B cell (primary cell): ENCODE data around the gene PELI2. TPM values are rescaled to one million over a fixed set of nuclear protein-coding genes. Genes with fewer than 3 reads are reported as not detected.

Experiments used
- ATAC-seq: fragments of 200-7000 bp; cut with Tn5 transposase; one replicate; pipeline ENCODE4 v1.10.0; 2021; ENCODE audit warnings: low read depth, mild to moderate bottlenecking, moderate number of reproducible peaks, moderate library complexity
- CTCF ChIA-PET: fragments of 350-600 bp; sonication (Branson Sonifier 250); formaldehyde crosslinking; loops from one replicate; lab custom pipeline; 2021; ENCODE audit warnings: antibody characterized with exemption, inconsistent platforms; lab: Charles Lee
- POLR2A ChIA-PET: fragments of 350-600 bp; sonication (Branson Sonifier 250); formaldehyde crosslinking; loops from one replicate; lab custom pipeline; 2021; ENCODE audit warnings: antibody characterized with exemption; lab: Charles Lee
- DNase-seq: peaks from one replicate; pipeline ENCODE4 v3.0.0; 2013
- H2AFZ ChIP-seq: 2 replicates; pipeline ENCODE4 v1.6.1; 2012; ENCODE audit warnings: mild to moderate bottlenecking, low read depth, low read length; ENCODE audit not compliant: insufficient read depth, poor library complexity, severe bottlenecking
- H3K27ac ChIP-seq, 2 donors: 1 replicate in 1 of 2; 2 replicates in 1 of 2; pipeline ENCODE4 v1.5.1; 2012 to 2013; ENCODE audit warnings: low read length in 2 of 2, mild to moderate bottlenecking in 2 of 2, moderate library complexity in 1 of 2
- H3K27me3 ChIP-seq, 4 experiments: fragments of 200-600 bp in 1 of 4; sonication (generic) in 1 of 4; replicated peaks in 1 of 4; 1 replicate in 2 of 4; 2 replicates in 2 of 4; pipeline versions ENCODE4 v1.6.1 to v1.7.0; 2013 to 2016; ENCODE audit warnings: low read length in 3 of 4, mild to moderate bottlenecking in 2 of 4, mixed read lengths in 1 of 4, moderate library complexity in 1 of 4; ENCODE audit not compliant: insufficient read depth in 4 of 4, control insufficient read depth in 3 of 4; ENCODE audit errors: control extremely low read depth in 1 of 4
- H3K36me3 ChIP-seq, 2 experiments: replicated peaks in 1 of 2; 1 replicate in 1 of 2; 2 replicates in 1 of 2; pipeline versions ENCODE4 v1.6.1 to v1.7.1; 2013; ENCODE audit warnings: low read length in 1 of 2; ENCODE audit not compliant: insufficient read depth in 2 of 2, control insufficient read depth in 1 of 2; ENCODE audit errors: control extremely low read depth in 1 of 2, extremely low read depth in 1 of 2
- H3K4me1 ChIP-seq, 2 donors: fragments of 200-600 bp in 1 of 2; sonication (generic) in 1 of 2; 1 replicate in 1 of 2; 2 replicates in 1 of 2; pipeline versions ENCODE4 v1.5.1 to v1.6.1; 2013 to 2017; ENCODE audit warnings: low read length in 2 of 2; ENCODE audit not compliant: control insufficient read depth in 2 of 2, insufficient read depth in 2 of 2
- H3K4me2 ChIP-seq: replicated peaks from 2 replicates; pipeline ENCODE3; 2012; ENCODE audit warnings: mild to moderate bottlenecking, low read depth, low read length; ENCODE audit not compliant: poor library complexity, severe bottlenecking
- H3K4me3 ChIP-seq, 5 experiments: fragments of 200-600 bp in 1 of 5; sonication (generic) in 1 of 5; 1 replicate in 3 of 5; 2 replicates in 2 of 5; pipeline versions ENCODE4 v1.5.1 to v1.7.0; 2011 to 2016; ENCODE audit warnings: low read length in 4 of 5, mild to moderate bottlenecking in 4 of 5, low read depth in 2 of 5, control low read depth in 1 of 5, moderate library complexity in 1 of 5; ENCODE audit not compliant: insufficient read depth in 1 of 5; ENCODE audit errors: control extremely low read depth in 1 of 5, extremely low read depth in 1 of 5
- H3K79me2 ChIP-seq: fragments of 200-600 bp; sonication (generic); one replicate; pipeline ENCODE4 v1.6.0; 2016; ENCODE audit warnings: low read length; ENCODE audit not compliant: control insufficient read depth, insufficient read depth
- H3K9ac ChIP-seq: fragments of 200-600 bp; sonication (generic); 2 replicates; pipeline ENCODE4 v1.6.1; 2017; ENCODE audit warnings: mild to moderate bottlenecking, low read length, moderate library complexity
- H3K9me3 ChIP-seq, 3 donors: one replicate each; pipeline versions ENCODE4 v1.6.1 to v1.7.1; 2013; ENCODE audit warnings: low read length in 2 of 3; ENCODE audit not compliant: control insufficient read depth in 2 of 3, insufficient read depth in 1 of 3; ENCODE audit errors: control extremely low read depth in 1 of 3
- H4K20me1 ChIP-seq: 2 replicates; pipeline ENCODE4 v1.6.0; 2012; ENCODE audit warnings: mild to moderate bottlenecking, low read length; ENCODE audit not compliant: insufficient read depth, control insufficient read depth, poor library complexity, severe bottlenecking
- H3K27ac Mint-ChIP-seq: one replicate; pipeline ENCODE4 v1.8.0; 2021; ENCODE audit warnings: mixed read lengths
- H3K27me3 Mint-ChIP-seq: one replicate; pipeline ENCODE4 v1.8.0; 2021; ENCODE audit warnings: mixed read lengths
- H3K4me1 Mint-ChIP-seq: one replicate; pipeline ENCODE4 v1.8.0; 2021; ENCODE audit warnings: mixed read lengths
- H3K4me3 Mint-ChIP-seq: one replicate; pipeline ENCODE4 v1.8.0; 2021; ENCODE audit warnings: mixed read lengths
- H3K9me3 Mint-ChIP-seq: one replicate; pipeline ENCODE4 v1.8.0; 2022; ENCODE audit warnings: mixed read lengths; ENCODE audit not compliant: insufficient read depth
- EZH2 ChIP-seq: IDR thresholded peaks from 2 replicates; pipeline ENCODE4 v1.6.1; 2012; ENCODE audit warnings: borderline replicate concordance, low read depth, mild to moderate bottlenecking, moderate library complexity, low read length; ENCODE audit not compliant: insufficient read depth, poor library complexity, severe bottlenecking
- WGBS: methylation state at CpG from one replicate; pipeline ENCODE4 v1.1.5; 2013; ENCODE audit warnings: missing lambda C conversion rate; ENCODE audit not compliant: insufficient coverage; 5-methylcytosine and 5-hydroxymethylcytosine counted together
- intact Hi-C: fragments of 100-400 bp; cut with micrococcal nuclease; formaldehyde crosslinking; loops from one replicate; pipeline ENCODE4 v1.10.0; 2022
- polyA plus RNA-seq: library from polyadenylated mRNA; depleted of rRNA; stranded (reverse); fragments of >200 nt; gene quantifications from 2 replicates; pipeline ENCODE4 v1.2.3, GENCODE V29; 2012
- total RNA-seq, 2 donors: library from RNA; stranded (reverse); fragments of 120-200 nt in 1 of 2; gene quantifications; 1 replicate in 1 of 2; 2 replicates in 1 of 2; pipeline versions ENCODE4 v1.2.3 to v1.2.4, GENCODE V29; 2013 to 2022
- TF ChIP-seq, protein P1 (sequence below): fragments of 200-600 bp; IDR thresholded peaks from one replicate; pipeline ENCODE4 v1.8.0; 2022; ENCODE audit warnings: antibody characterized with exemption, mild to moderate bottlenecking

Gene PELI2
- total and polyA plus RNA-seq, 2 donors (not counting 1 experiment from before 2014, with no cell fraction given): 5.7 to 13.4 TPM

DNA sequence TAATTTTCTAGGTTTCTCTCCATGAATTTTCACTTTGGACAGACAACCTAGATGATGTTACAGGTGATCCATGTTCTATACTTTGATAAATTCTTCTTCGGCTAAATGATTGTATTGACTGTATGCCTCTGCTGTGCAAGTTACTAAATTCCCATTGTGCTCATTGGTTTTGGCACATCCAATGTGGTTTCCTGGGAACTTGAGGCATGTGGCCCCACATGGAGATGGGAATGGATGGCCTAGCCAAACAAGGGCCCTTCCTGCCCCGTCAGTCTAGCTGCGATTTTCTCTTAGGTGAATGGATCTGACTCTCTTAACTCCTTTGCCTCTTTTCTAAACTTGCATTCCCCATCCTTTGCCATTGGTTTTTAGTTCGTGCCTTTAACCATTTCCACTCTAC lies 186.2 kb downstream of the PELI2 start:
- ChIA-PET POLR2A (no interaction called here), CTCF (no interaction called here)
- no peaks in the 10 kb centered on the region for H3K4me1 ChIP-seq
- H3K9ac ChIP-seq: no peak overlapping the region
- H3K4me1 Mint-ChIP-seq: no peaks in the 10 kb centered on the region
- no peak for DNase-seq
- intact Hi-C loops: no loop called here
- H3K4me3 ChIP-seq: no peak overlapping the region
- no peak overlapping the region for H3K27ac Mint-ChIP-seq
- no peaks in the 10 kb centered on the region for H4K20me1 ChIP-seq
- H3K4me3 Mint-ChIP-seq: no peak overlapping the region
- ATAC-seq: no peak
- WGBS: 94% methylated on average over 3 of the region's 4 CpGs
- no peaks in the 10 kb centered on the region for H3K9me3 ChIP-seq
- TF ChIP-seq, protein P1, sequence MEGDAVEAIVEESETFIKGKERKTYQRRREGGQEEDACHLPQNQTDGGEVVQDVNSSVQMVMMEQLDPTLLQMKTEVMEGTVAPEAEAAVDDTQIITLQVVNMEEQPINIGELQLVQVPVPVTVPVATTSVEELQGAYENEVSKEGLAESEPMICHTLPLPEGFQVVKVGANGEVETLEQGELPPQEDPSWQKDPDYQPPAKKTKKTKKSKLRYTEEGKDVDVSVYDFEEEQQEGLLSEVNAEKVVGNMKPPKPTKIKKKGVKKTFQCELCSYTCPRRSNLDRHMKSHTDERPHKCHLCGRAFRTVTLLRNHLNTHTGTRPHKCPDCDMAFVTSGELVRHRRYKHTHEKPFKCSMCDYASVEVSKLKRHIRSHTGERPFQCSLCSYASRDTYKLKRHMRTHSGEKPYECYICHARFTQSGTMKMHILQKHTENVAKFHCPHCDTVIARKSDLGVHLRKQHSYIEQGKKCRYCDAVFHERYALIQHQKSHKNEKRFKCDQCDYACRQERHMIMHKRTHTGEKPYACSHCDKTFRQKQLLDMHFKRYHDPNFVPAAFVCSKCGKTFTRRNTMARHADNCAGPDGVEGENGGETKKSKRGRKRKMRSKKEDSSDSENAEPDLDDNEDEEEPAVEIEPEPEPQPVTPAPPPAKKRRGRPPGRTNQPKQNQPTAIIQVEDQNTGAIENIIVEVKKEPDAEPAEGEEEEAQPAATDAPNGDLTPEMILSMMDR: no peak
- H3K27ac ChIP-seq: no peak overlapping the region
- H3K27me3 ChIP-seq: no peaks in the 10 kb centered on the region
- no peaks in the 10 kb centered on the region for H3K27me3 Mint-ChIP-seq
- no peak overlapping the region for H2AFZ ChIP-seq
- H3K9me3 Mint-ChIP-seq: no peaks in the 10 kb centered on the region
- H3K36me3 ChIP-seq: no peaks in the 10 kb centered on the region
- H3K4me2 ChIP-seq: no peak overlapping the region
- no peaks in the 10 kb centered on the region for H3K79me2 ChIP-seq

DNA sequence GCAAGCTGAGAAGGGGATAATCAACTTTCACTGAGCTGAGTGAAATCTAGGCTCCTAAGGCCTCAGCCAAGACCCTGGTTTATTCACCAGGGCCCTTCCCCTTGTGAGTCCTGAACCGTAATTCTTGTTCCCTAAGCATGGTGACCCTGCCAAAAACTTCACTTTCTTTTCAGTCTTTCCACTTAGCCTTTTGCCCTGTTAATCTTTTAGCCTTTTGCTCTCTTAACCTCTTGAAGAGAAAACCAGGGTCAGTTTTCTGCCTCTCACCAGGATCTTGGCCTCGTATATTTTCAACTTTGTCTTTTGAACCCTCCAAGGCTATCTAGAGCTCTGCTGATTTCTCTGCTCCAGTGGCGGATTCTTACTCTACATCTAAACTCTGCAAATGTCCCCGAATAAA lies 191.0 kb downstream of the PELI2 start:
- Mint-ChIP-seq H3K27ac (no peak overlapping the region), H3K4me3 (no peak overlapping the region), H3K9me3 (peaks cover 2% of the 10 kb centered on the region), H3K27me3 (no peaks in the 10 kb centered on the region), H3K4me1 (no peaks in the 10 kb centered on the region)
- no peak overlapping the region for H3K9ac ChIP-seq
- 93% methylated on average over 3 of the region's 4 CpGs for WGBS
- POLR2A ChIA-PET: no interaction called here
- TF ChIP-seq EZH2: no peak
- TF ChIP-seq, protein P1: no peak
- H2AFZ ChIP-seq: no peak overlapping the region
- H4K20me1 ChIP-seq: no peaks in the 10 kb centered on the region
- H3K4me3 ChIP-seq: no peak overlapping the region
- no peaks in the 10 kb centered on the region for H3K4me1 ChIP-seq
- H3K27me3 ChIP-seq: no peaks in the 10 kb centered on the region
- no peak for DNase-seq
- no peak overlapping the region for H3K27ac ChIP-seq
- H3K79me2 ChIP-seq: no peaks in the 10 kb centered on the region
- no peak overlapping the region for H3K4me2 ChIP-seq
- no peak for ATAC-seq
- intact Hi-C loops: no loop called here
- H3K9me3 ChIP-seq: peaks cover 0 to 5% (median 0%) of the 10 kb centered on the region in 3 donors
- H3K36me3 ChIP-seq: no peaks in the 10 kb centered on the region
- CTCF ChIA-PET: no interaction called here
